Activated T-cell treated with anti-CD3 and anti-CD28 coated beads for 1 hour (primary cell): ENCODE results near the gene TTC12.
"Not testable (repeated sequence)": the region's sequence is repeated elsewhere in the genome, so short reads cannot be mapped to it uniquely, and the experiment has no call there.

Experiments used
- DNase-seq: peaks from one replicate; pipeline ENCODE4 v3.0.0-alpha.2; 2020; ENCODE audit warnings: low read depth

Gene TTC12

GRCh38 chr11:113283881-113284280 lies 30.5 kb upstream of the TTC12 start:
- no peak for DNase-seq

GRCh38 chr11:113286009-113286408 lies 28.4 kb upstream of the TTC12 start:
- no peak for DNase-seq

- no peak for DNase-seq
Measured at GRCh38 chr11:113286509-113287497, 27.6 kb upstream of the TTC12 start.

GRCh38 chr11:113287801-113288200 lies 26.6 kb upstream of the TTC12 start:
- DNase-seq, result no peak

- no peak for DNase-seq
Measured at GRCh38 chr11:113288286-113288863, 26.0 kb upstream of the TTC12 start.

GRCh38 chr11:113289431-113290187 lies 24.8 kb upstream of the TTC12 start:
- DNase-seq, result peak; percentile 52

GRCh38 chr11:113293936-113294335 lies 20.4 kb upstream of the TTC12 start:
- DNase-seq, result no peak

GRCh38 chr11:113295993-113296392 lies 18.4 kb upstream of the TTC12 start:
- DNase-seq, result no peak

GRCh38 chr11:113296447-113297205 lies 17.8 kb upstream of the TTC12 start:
- DNase-seq, result no peak

GRCh38 chr11:113298496-113298895 lies 15.9 kb upstream of the TTC12 start:
- not testable (repeated sequence) for DNase-seq

- DNase-seq, result no peak
Measured at GRCh38 chr11:113304916-113305315, 9.5 kb upstream of the TTC12 start.

GRCh38 chr11:113305440-113306336 lies 8.7 kb upstream of the TTC12 start:
- DNase-seq, result peak; percentile 68

- DNase-seq, result no peak
Measured at GRCh38 chr11:113308601-113309000, 5.8 kb upstream of the TTC12 start.

GRCh38 chr11:113311536-113311935 lies 2.8 kb upstream of the TTC12 start:
- DNase-seq, result no peak

- DNase-seq, result no peak
Measured at GRCh38 chr11:113313601-113314000, 782 bp upstream of the TTC12 start.

GRCh38 chr11:113314065-113314388 lies 356 bp upstream of the TTC12 start:
- DNase-seq, result no peak

- DNase-seq, result no peak
Measured at GRCh38 chr11:113315811-113316210, 1.4 kb downstream of the TTC12 start.

GRCh38 chr11:113316256-113316655 lies 1.9 kb downstream of the TTC12 start:
- DNase-seq, result no peak

GRCh38 chr11:113317339-113317738 lies 3.0 kb downstream of the TTC12 start:
- DNase-seq, result no peak

- DNase-seq, result no peak
Measured at GRCh38 chr11:113319085-113319484, 4.7 kb downstream of the TTC12 start.

GRCh38 chr11:113322158-113322557 lies 7.8 kb downstream of the TTC12 start:
- no peak for DNase-seq
